Uterus (tissue), 4 donors: ENCODE measurements around the gene MYO1D. TPM values are rescaled to one million over a fixed set of nuclear protein-coding genes. Genes with fewer than 3 reads are reported as not detected.

Source experiments
- DNase-seq, 2 donors: peaks; one replicate each; pipeline ENCODE4 v3.0.0-alpha.2; 2019 to 2020
- H3K27ac ChIP-seq, 2 donors: fragments of 200-600 bp; sonication (generic); 1 replicate in 1 of 2; 2 replicates in 1 of 2; pipeline ENCODE4 v1.5.1; 2016 to 2018
- H3K27me3 ChIP-seq, 2 donors: fragments of 200-600 bp; sonication (generic); one replicate each; pipeline ENCODE4 v1.5.1; 2018 to 2019; ENCODE audit warnings: control low read depth in 1 of 2
- H3K36me3 ChIP-seq, 2 donors: fragments of 200-600 bp; sonication (generic); one replicate each; pipeline ENCODE4 v1.5.1; 2019; ENCODE audit warnings: control low read depth in 1 of 2
- H3K4me1 ChIP-seq, 2 donors: fragments of 200-600 bp; sonication (generic); one replicate each; pipeline ENCODE4 v1.5.1; 2018 to 2019; ENCODE audit warnings: control low read depth in 1 of 2
- H3K4me3 ChIP-seq, 2 donors: fragments of 200-600 bp; sonication (generic); 1 replicate in 1 of 2; 2 replicates in 1 of 2; pipeline ENCODE4 v1.5.1; 2018 to 2019; ENCODE audit warnings: mild to moderate bottlenecking in 1 of 2
- H3K9me3 ChIP-seq, 2 donors: fragments of 200-600 bp; sonication (generic); one replicate each; pipeline ENCODE4 v1.5.1; 2019; ENCODE audit warnings: control low read depth in 1 of 2
- POLR2A ChIP-seq, 2 donors: fragments of 450-650 bp; IDR thresholded peaks; one replicate each; pipeline ENCODE4 v1.6.1; 2016; ENCODE audit warnings: antibody characterized with exemption in 2 of 2, mild to moderate bottlenecking in 1 of 2, moderate library complexity in 1 of 2
- intact Hi-C: fragments of 100-400 bp; cut with DNase I; formaldehyde crosslinking; loops from one replicate; pipeline ENCODE4 v1.15.1; 2023; ENCODE audit warnings: low total_unique reads
- total RNA-seq, 4 donors: library from RNA; depleted of rRNA in 3 of 4; stranded (reverse); fragments of >200 nt in 3 of 4; gene quantifications; one replicate each; pipeline versions ENCODE4 v1.1.0 to v1.2.4, GENCODE V29; 2014 to 2023
- TF ChIP-seq, protein P1 (sequence below), 4 experiments: fragments of 200-600 bp in 2 of 4; fragments of 450-650 bp in 2 of 4; sonication (generic) in 2 of 4; IDR thresholded peaks; one replicate each; pipeline ENCODE4 v1.5.1; 2016 to 2019; ENCODE audit warnings: antibody characterized with exemption in 4 of 4, mild to moderate bottlenecking in 2 of 4, moderate library complexity in 1 of 4
- donor health status: DM: yes; HTN: yes; CAD: no.

Gene MYO1D
- total RNA-seq, 4 donors from 2014 or later, result 20.4 to 55.2 (median 30.6) TPM

DNA sequence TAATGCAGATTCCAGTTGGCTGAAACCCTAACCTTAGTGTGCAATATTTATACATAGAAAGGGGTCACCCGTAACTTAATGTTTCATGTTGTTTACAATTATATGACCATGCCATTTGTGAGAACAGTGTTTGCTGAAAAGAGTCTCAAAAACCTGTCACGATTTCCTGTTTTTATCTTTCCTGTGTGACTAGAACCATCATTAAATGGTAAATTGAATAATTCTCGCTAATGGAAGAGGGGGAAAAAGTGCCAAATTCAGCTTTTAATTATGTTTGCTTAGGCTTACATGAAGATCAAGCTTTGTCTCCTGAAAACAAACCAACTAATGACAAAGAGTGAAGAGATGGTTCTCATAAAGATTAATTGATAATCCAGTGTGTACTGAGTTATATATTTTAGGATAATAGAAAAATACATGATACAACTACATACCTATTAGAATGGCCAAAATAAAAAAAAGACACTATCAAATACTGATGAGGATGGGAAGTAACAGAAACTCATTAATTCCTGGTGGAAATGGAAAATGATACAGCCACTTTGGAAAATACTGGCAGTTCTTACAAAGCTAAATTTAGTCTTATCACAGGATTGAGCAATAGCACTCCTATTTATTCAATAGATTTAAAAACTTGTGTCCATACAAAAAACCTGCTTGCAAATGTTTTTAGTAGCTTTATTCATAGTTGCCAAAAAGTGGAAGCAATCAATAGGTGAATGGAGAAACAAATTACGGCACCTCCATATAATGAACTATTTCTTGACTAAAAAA lies 248.5 kb downstream of the MYO1D start:
- H3K27ac ChIP-seq, result no peak overlapping the region
- TF ChIP-seq POLR2A (IDR thresholded peaks at IDR 0.05), result no peak
- TF ChIP-seq, protein P1, sequence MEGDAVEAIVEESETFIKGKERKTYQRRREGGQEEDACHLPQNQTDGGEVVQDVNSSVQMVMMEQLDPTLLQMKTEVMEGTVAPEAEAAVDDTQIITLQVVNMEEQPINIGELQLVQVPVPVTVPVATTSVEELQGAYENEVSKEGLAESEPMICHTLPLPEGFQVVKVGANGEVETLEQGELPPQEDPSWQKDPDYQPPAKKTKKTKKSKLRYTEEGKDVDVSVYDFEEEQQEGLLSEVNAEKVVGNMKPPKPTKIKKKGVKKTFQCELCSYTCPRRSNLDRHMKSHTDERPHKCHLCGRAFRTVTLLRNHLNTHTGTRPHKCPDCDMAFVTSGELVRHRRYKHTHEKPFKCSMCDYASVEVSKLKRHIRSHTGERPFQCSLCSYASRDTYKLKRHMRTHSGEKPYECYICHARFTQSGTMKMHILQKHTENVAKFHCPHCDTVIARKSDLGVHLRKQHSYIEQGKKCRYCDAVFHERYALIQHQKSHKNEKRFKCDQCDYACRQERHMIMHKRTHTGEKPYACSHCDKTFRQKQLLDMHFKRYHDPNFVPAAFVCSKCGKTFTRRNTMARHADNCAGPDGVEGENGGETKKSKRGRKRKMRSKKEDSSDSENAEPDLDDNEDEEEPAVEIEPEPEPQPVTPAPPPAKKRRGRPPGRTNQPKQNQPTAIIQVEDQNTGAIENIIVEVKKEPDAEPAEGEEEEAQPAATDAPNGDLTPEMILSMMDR (IDR thresholded peaks at IDR 0.05), result no peak
- H3K36me3 ChIP-seq, result no peaks in the 10 kb centered on the region
- no peak overlapping the region for H3K4me3 ChIP-seq
- no peak for DNase-seq
- H3K4me1 ChIP-seq, result no peaks in the 10 kb centered on the region
- H3K9me3 ChIP-seq, result no peaks in the 10 kb centered on the region
- intact Hi-C loops, result no loop called here
- H3K27me3 ChIP-seq, result no peaks in the 10 kb centered on the region

GRCh38 chr17:32627239-32627996 lies 249.5 kb downstream of the MYO1D start:
- intact Hi-C loops, result no loop called here

GRCh38 chr17:32626379-32626791 lies 250.5 kb downstream of the MYO1D start:
- H3K27me3 ChIP-seq, result no peaks in the 10 kb centered on the region
- no peak overlapping the region for H3K27ac ChIP-seq
- H3K4me1 ChIP-seq, result no peaks in the 10 kb centered on the region
- H3K36me3 ChIP-seq, result no peaks in the 10 kb centered on the region
- H3K4me3 ChIP-seq, result no peak overlapping the region
- H3K9me3 ChIP-seq, result no peaks in the 10 kb centered on the region
- no peak for TF ChIP-seq POLR2A (IDR thresholded peaks at IDR 0.05)
- TF ChIP-seq, protein P1 (IDR thresholded peaks at IDR 0.05), result no peak
- no peak for DNase-seq
- intact Hi-C loops, result no loop called here

More at GRCh38 chr17:32627239-32627996, 249.5 kb downstream of the MYO1D start:
- Histone ChIP-seq H3K4me3 (no peak overlapping the region), H3K27me3 (no peaks in the 10 kb centered on the region), H3K27ac (no peak overlapping the region), H3K9me3 (no peaks in the 10 kb centered on the region), H3K36me3 (no peaks in the 10 kb centered on the region), H3K4me1 (no peaks in the 10 kb centered on the region)
- DNase-seq, result no peak
- no peak for TF ChIP-seq POLR2A (IDR thresholded peaks at IDR 0.05)
- TF ChIP-seq, protein P1 (IDR thresholded peaks at IDR 0.05), result no peak

- Histone ChIP-seq H3K27ac (no peak overlapping the region), H3K27me3 (no peaks in the 10 kb centered on the region), H3K4me1 (no peaks in the 10 kb centered on the region), H3K4me3 (no peak overlapping the region), H3K36me3 (no peaks in the 10 kb centered on the region), H3K9me3 (no peaks in the 10 kb centered on the region)
- intact Hi-C loops, result no loop called here
- TF ChIP-seq, protein P1 (IDR thresholded peaks at IDR 0.05), result no peak
- no peak for TF ChIP-seq POLR2A (IDR thresholded peaks at IDR 0.05)
- DNase-seq, result no peak
These were observed 251.0 kb downstream of the MYO1D start for GRCh38 chr17:32625971-32626370.

DNA sequence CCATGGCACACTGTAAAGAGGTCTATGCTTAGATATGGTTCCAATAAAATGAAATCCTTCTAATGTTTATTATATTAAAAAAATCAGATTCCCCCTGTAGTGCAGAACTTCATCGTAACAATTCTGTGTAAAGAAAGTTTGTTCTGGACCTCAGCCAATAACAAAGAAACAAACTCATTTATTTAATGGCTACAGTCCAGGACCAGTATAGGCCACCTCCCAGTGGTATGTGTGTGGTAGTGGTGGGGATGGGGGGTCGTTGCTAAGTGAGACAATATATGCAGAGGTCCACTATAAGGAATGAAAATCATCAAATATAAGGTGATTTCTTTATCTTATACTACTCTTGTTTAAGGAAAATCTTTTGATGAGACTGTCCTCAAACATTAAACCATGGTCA lies 253.7 kb downstream of the MYO1D start:
- H3K36me3 ChIP-seq, result no peaks in the 10 kb centered on the region
- no peak overlapping the region for H3K4me3 ChIP-seq
- DNase-seq, result no peak
- no peak for TF ChIP-seq POLR2A (IDR thresholded peaks at IDR 0.05)
- TF ChIP-seq, protein P1 (IDR thresholded peaks at IDR 0.05), result no peak
- no peaks in the 10 kb centered on the region for H3K4me1 ChIP-seq
- intact Hi-C loops, result no loop called here
- no peaks in the 10 kb centered on the region for H3K27me3 ChIP-seq
- H3K27ac ChIP-seq, result no peak overlapping the region
- no peaks in the 10 kb centered on the region for H3K9me3 ChIP-seq
